GM18870 (cell line): ENCODE measurements around the gene NUDT14.

Experiments
- ATAC-seq: cut with Tn5 transposase; IDR thresholded peaks from one replicate; pipeline ENCODE4 v1.9.1; 2021; ENCODE audit warnings: moderate library complexity; ENCODE audit not compliant: unreplicated experiment

Gene NUDT14

DNA sequence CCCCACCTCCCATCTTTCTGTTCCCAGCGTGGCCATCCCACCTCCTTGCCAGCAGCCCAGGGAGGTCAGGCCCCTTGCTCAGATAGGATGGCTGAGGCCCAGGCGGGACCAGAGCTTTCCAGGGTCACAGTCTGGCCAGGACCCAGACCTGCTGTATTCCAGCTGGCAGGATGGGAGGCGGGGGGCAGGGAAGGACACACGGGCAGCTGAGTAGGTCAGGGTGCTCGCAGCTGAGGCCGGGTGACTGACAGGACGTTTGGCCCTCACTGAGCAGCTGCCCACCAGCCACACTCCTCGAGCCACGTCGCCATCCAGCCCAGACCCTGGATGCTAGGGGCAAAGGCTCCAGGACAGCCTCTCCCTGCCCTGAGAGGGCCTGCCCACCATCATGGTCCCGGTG lies 4.0 kb downstream of the NUDT14 start:
- ATAC-seq = no peak

DNA sequence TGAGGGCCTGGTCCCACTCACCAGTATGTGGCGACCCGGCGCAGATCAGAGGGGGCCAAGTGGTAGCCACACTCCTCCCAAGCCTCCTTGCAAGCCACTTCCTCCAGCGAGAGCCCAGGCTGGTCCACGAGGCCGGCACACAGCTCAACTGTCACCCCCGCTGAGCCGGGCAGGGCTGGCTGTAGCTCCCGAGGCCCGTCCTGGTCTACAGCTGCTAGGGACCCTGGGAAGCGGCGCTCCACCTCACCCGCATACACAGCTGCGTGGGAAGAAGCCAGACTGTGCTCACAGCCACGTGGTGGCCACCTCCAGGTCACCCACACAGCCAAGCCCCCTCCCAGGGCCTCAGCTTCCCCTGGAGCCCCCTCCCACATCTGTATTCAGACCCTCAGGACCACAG lies 4.6 kb downstream of the NUDT14 start:
- no peak for ATAC-seq

DNA sequence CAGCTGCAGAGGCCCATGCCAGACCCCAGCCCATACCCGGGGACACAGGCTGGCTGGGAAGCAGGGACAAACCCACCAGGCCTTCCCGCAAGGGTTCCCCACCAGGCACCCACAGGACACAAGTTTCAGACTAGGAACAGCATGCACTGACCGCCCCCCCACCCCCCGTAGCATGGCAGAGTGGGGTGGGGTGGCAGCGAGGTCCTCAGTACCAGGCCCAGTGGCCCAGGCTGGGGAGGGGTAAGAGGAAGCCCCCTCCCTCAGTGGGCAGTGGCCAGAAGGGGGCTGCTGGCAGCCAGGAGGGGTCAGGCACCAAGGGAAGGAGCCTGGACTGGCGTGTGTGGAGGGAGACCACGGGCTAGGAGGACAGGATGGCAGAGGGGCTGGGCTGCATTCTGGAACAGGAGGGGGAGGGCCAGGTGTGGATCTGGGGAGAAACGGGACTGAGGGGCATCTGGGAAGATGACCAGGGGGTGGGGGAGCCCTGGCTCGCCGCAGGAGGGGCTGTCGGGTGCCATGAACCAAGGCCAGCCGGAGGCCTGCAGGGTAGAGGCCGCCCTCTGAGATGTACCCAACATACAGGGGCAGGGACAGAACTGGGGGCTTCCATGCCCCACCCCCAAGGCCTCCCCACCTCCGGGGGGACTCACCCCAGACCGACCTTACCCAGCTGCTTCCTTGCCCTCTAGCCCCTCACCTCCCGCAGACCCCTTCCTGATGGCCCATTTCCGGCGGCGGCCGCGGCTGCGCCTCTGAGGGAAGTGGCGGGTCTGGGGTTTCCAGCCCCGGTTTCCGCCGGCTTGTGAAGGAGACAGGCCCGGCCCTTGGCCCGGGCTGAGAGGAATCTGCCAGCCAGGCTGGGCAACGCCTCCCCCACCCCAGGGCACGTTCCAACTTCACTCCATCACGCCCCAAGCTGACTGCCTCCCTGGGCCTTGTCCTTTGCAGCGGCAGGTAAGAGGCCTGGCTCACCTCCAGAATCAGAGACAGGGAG lies 6.9 kb downstream of the NUDT14 start:
- no peak for ATAC-seq

DNA sequence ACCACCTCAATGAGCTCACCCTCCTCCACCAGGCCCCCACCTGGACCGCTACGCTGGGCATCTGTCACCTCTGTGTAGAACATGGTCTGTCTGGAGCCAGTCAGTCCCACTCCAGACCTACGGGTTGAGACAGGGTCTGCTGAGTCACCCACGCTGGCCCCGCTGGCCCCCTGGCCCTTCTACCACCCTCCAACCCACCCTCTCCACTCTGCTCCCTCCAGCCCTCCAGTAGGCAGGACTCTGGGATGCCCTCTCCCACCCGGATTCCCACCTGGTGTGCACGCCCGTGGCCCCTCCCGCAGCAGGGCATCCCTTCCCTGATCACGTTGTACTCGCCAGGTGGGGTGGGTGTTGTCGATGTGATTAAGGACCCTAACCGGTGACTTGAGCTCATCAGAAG lies 8.0 kb downstream of the NUDT14 start:
- ATAC-seq = no peak

DNA sequence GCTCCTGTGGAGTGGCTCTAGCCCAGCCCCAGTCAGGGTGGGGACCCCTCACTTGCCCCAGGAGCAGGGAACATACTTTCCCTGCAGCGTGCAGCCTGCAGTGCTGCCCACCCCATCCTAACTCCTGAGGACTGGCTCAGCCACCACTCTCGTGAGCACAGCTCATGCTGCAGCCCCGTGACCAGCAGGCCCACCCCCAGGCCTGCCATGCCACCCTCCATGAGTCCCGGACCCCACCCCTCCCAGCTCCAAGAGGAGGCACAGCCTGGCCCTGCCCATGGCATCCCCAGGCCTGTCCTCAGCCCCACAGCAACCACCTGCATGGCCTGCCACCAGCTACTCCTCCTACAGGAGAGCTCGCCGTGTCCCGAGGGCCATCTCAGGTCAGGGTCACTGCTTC lies 8.6 kb downstream of the NUDT14 start:
- no peak for ATAC-seq

DNA sequence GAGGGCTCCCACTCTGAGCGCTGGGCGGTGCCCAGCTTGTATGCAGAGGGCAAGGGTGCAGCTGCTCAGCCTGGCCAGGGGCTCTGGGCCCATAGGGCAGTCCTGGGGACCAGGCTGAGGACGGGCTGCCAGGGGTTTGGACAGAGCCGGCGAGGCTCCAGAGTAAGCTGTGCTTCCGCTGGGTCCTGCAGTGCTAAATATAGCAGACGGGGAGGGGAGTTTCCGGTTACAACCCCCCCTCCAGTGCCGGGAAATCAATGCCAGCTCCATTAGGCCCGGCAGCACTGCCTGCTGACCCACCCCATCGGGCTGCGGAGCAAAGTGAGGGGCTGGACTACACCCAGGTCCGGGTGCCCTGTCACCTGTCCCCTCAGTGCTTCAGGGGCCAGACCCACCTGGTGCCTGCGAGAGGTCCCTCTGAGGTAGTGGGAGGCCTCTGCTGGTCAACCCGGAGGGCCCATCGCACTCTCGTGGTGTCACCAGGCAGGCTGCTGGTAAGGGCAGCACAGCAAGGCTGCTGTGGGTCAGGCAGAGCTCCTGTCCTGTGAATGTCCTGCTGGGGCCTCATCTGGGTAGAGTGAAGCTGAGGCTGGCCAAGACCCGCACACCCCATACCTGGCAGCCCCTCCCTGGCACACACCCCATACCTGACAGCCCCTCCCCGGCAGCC lies 10.0 kb downstream of the NUDT14 start:
- ATAC-seq = no peak

DNA sequence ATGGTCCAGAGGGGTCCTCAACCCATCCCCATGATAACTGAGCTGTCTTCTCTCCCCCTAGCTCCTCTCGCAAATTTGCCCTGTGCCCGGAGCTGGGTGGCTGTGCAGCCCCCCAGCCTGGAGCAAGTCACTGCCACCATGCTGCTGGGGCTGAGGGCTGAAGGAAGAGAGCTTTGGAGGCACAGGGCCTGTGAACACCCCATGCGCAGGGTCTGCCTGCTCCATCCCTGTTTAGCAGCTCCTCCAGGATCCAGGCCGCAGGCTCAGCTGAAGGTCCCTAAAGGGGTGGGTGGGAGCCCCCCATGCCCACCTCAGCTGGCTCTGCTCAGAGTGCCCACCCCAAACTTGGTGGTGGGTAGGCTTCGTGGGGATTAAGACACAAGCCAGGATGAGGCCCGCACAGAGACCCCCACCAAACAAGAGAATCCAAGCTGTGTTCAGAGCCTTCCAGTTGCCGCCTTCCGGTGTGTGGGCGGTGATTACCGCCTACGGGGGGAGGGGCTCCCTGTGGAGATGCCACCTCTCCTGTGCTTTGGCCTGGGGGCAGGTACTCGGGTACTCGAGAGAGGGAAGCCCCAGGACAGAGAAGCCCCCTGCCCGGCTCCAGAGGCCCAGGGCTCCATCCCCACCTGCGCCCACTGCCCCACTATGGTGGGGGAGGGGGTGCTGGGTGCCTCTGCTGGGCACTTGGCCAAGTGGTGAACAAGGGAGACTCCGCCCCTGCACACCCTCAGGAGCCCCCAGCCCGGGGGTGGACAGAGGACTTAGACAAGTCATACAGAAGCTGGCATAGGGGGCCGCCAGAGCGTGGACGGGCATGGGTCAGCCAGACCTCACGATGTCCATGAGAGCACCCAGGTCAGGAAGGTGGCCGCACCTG lies 11.1 kb downstream of the NUDT14 start:
- ATAC-seq = no peak

DNA sequence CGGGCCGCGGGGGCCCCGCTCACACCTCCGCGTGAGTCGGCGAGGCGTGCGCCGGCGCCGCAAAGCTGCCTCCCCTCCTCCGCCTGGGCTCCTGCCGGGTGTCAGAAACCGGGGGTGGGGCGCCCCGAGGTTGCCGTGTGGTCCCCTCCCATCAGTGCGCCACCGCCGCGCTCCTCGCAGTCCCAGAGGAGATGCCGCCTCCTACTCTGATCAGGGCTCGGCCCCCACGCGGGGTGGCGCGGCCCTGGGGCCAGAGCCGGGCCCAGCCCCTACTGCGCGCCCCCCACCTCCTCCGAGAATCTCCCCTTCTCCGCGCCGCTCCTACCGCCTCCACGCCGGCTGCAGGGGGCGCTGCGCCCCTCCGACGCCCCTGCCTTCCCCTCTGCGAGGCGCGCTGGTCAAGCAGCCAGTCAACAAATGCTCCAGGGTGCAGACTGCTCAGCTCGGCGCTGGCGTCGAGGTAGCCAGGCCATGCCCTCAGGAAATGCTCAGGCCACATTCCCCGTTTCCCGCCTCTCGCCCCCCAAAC lies 12.1 kb downstream of the NUDT14 start:
- no peak for ATAC-seq

DNA sequence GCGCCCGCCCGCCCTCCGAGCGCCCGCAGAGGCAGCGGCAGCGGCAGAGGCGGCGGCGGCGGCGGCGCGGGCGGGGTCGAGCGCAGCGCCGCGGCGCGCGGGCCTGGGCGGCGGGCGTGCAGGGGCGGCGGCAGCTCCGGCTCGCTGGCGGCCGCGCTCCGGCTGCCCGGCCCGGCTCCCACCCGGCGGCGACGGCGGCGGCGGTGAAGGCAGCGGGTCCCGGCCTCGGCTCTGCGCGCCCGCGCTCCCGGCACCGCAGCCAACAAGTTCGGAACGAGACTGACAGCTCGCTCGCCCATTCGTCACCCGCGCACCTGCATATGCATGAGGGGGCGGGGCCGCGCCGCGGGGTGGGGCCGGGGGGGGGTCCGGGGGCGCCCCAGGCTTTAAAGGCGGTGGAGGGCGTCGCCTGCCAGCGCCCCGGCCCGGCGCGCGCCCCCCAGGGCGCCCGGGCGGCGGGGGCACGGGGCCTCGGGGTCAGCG lies 12.6 kb downstream of the NUDT14 start, which contains the start of gene JAG2:
TSS of gene JAG2 (minus strand) at position 281 of the 483 bp plus-strand sequence. CDS start 356 bp downstream, outside the sequence.
- no peak for ATAC-seq

DNA sequence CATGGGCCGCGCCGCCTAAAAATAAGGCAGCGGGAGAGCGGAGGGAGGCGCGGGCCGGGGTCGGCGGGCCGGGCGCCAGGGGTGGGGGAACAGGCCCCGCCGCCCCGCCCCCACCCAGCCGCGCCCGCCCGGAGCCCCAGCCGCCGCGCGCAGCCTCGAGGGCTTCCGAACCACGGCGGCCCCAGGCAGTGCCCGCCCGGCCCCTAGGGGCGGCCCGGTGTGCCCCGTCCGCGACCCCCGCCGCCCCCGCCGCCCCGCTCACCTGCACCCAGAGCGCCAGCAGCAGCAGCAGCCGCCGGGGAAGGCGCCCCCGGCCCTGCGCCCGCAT lies 13.1 kb downstream of the NUDT14 start:
- no peak for ATAC-seq

DNA sequence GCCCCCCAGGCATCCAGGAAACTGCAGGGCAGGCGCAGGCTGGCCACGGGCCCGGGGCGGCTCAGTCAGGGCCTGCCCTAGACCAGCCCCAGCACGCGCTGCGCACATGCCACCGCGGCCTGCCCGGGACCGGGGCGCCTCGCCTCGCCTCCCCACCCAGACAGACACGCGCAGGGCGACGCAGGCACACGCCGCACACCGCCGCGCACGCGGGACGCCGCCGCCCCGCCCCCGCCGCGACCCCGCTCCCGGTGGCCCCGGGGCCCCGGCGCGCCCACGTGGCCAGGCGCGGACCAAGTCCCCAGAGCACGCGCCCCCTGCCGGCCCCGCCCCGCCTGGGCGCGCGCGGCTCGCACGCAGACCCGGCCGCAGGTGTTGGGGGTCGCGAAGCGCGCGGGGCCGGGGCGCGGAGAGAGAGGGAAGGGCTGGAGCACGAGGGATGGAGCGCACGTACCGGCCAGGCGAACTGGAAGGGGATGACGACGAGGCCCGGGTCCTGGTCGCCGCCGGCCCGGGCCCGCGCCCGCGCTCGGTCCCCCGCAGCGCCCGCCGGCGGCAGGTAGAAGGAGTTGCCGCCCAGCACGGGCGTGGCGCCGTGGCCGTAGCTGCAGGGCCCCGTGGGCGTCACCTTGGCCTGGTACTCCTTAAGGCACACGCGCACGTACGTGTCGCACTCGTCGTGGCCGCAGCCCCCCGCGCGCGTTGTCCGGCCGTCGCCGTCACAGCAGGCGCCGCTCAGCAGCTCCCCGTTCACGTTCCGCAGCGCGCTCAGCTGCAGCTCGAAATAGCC lies 13.6 kb downstream of the NUDT14 start:
- ATAC-seq = no peak

DNA sequence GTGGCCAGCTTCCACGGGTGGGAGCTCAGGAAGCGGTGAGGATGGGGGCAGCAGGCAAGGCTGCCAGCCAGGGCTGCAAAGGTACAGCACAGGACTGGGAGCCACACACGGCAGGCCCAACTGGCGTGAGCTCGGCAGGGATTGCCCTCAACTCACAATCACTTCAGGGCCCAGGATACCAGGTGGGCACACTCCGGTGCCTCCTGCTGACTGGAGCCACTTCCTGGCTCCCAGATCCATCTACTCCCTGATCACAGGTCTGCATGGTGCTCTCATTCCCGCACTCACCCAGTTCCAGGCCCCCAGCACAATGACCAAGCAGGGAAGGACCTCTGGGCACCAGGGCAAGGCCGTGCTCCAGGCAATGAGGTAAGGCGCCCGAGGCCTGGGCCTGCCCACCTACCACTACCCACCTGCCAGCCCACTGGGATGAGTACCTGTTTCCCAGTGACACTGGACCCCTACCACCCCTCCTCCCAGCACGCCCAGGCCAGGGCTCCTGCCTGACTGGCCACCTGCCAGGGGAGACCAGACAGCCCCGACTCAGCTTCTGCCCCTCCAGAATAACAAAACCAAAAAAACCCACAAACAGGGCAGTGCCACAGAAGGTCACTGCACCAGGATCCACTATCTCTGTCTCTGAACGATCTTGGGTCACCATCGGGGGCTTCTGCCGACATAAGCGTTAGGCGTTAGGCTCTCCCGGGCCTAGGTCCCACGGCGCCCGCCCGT lies 14.4 kb downstream of the NUDT14 start:
- no peak for ATAC-seq

DNA sequence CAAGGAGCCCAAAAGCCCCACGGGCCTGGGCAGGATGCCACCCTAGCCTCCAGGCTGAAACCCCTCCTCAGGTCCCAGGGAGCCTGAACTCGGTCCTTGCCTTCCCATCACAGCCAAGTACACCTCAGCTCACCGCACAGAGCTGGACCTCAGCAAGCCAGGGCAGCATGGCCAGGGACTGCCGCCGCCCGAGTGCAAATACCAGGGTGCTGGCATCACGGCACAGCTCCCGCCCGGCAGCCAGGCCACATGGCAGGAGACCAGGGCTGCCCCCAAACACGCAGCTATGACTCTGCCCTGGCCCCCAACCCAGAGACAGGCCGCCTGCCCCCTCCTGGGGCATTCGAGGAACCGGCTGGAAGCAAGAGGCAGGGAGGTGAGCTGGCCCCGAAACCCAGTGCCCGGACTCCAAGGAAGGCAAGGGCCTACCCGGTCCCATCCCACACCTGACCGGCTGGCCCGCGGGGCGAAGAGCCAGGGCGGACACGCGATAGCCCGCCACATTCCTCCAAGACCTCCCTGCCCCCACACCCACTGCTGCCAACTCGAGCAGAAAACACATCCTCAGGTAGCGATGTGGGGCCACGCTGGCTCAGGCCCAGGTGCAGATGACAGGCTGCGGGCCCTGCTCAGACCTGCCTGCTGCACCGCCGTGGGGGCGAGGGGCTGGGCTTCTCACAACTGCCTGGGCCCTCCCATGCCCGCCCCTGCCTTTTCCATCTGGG lies 15.2 kb downstream of the NUDT14 start:
- no peak for ATAC-seq

DNA sequence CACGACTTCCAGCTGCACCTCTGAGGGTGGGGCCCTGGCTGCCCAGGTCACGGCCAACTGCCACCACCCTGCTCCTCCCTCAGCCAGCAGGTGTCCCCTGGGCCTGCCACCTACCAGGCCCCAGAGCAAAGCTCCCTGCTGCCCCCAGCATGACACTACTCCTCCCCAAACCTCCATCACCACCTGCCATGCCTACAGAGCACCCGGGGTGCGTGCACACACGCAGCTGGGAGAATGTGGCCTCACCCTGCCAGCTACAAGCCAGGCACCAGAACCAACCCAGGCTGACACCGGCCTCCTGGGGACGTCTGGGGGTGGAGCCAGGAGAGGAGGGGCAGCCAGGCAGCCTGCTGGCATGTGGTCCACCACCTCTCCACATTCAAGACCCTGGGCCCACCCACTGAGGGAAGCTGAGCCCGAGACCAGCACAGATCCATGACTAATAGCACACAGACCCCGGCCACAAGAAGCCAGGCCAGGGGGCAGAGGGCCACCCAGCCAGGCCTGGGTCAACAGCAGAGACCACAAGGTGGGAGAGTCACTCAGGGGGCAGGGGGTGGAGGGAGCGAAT lies 15.9 kb downstream of the NUDT14 start:
- ATAC-seq = no peak

DNA sequence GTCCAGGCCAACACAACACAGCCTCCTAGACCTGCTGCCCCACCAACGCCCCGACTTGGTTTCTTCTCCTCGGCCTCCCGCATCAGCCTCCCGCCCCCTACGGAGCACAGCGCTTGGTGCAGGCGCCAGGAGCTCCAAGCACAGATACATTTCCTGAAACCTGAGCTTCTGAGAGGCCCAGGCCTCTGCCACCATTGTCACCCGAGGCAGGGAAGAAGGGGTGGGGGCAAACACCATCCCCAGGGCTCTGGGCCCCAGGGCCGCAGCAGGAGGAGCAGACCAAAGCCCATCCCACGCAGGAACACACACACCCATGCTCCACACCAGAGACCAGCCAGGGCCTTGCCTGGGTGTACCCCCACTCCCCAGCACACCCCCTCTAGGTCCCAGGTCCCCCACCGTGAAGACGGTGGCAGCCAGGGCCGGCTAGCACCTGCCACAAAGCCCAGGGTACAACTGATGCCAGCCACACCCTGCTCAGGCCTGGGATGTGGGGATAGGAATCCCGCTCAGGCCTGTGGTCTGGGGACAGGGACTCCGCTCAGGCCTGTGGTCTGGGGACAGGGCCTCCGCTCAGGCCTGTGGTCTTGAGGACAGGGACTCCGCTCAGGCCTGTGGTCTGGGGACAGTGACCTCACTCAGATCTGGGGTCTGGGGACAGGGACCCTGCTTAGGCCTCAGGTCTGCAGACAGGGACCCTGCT lies 17.9 kb downstream of the NUDT14 start:
- no peak for ATAC-seq

DNA sequence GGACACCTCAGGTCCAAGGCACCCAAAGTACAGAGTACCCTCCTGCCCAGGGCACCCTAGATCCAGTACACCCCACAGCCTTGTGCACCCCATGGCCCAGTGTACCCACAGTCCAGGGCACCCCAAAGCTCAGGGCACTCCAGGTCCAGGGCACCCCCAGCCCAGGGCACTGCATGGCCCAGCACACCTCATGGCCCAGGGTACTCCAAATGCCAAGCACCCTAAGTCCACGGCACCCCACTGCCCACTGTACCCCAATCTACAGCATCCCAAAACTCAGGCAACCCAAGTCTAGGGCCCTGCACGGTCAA lies 18.5 kb downstream of the NUDT14 start:
- no peak for ATAC-seq

DNA sequence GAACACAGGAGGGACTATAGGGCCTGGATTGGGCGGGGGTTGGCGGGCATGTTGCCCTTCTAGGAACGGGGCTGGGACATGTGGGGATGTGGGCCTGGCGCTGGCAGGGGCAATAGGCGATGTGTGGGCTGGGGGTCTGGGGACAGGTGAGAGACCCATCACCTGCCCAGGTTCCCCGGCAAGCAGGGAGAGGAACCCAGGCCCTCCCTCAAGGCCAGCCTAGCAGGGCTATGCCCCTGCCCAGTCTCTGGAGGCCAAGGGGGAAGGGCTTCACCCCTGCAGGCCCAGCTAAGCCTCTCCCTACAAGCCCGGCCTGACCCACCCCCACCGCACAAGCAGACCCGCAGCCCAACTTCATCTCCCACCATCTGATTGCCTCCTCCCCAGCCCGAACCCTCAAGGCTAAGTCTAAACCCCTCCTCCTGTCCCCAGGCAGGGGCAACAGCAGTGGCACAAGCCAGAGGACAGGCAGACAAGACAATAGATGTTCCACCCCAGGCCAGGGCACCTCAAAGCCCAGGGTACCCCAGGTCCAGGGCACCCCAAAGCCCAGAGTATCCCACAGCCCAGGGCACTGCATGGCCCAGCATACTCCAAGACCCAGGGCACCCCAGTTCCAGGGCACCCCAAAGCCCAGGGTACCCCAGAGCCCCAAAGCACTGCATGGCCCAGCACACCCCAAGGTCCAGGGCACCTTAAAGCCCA lies 19.0 kb downstream of the NUDT14 start:
- no peak for ATAC-seq
